GM23248 (cell line): ENCODE measurements around the gene NUMA1.

Experiments
- EZH2 ChIP-seq: fragments of 200-600 bp; sonication (generic); IDR thresholded peaks from 2 replicates; pipeline ENCODE4 v1.6.1; 2018; ENCODE audit warnings: antibody characterized with exemption, mild to moderate bottlenecking; ENCODE audit not compliant: insufficient read depth, poor library complexity, severe bottlenecking
- EZH2phosphoT487 ChIP-seq: fragments of 200-600 bp; sonication (generic); IDR thresholded peaks from 2 replicates; pipeline ENCODE4 v1.6.1; 2018; ENCODE audit warnings: antibody characterized with exemption, moderate library complexity, mild to moderate bottlenecking, low read depth; ENCODE audit not compliant: insufficient read depth

GRCh38 chr11:72007587-72007986 is 72.8 kb downstream of the NUMA1 start:
- no peak for TF ChIP-seq EZH2
- no peak for TF ChIP-seq EZH2phosphoT487
